GM18858 (cell line): ENCODE measurements around the gene BFAR.
"Not testable (repeated sequence)": the region's sequence is repeated elsewhere in the genome, so short reads cannot be mapped to it uniquely, and the experiment has no call there.

Experiments used
- ATAC-seq: cut with Tn5 transposase; IDR thresholded peaks from one replicate; pipeline ENCODE4 v1.9.1; 2021; ENCODE audit not compliant: unreplicated experiment

Gene BFAR

DNA sequence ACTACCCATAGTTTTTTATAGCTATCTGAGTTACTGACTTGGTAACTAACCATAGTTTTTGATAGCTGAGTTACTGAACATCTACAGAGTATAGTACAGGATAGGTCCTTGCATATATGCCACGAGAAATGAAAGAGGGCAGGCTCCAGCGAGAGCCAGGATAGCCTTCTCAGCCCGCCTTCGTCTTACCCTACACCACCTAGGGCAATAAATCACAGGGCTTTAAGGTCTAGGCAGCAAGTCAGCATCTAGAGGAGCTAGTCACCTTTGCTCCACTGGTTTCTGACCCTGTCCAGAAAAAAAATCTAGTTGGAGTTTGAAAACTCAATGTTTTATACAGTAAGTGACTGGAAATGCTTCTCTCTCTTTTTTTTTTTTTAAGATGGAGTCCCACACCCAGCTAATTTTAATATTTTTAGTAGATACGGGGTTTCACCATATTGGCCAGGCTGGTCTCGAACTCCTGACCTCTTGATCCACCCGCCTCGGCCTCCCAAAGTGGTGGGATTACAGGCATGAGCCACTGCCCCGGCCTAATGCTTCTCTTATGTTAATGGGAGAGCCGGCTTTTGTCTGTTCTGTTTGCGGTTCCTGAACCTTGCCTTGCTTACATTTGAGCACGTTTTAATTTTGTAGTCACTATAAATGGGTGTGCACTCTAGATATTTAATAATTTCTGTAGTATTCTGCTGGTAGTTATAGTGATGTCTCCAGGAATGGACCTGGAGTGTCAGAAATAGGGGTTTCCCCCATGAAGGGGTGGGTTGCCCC is 2.8 kb downstream of the BFAR start:
- ATAC-seq, result no peak

GRCh38 chr16:14636179-14636950 is 3.6 kb downstream of the BFAR start:
- not testable (repeated sequence) for ATAC-seq

- ATAC-seq, result not testable (repeated sequence)
These were observed 4.1 kb downstream of the BFAR start for GRCh38 chr16:14636951-14637240.

- no peak for ATAC-seq
These were observed 7.8 kb downstream of the BFAR start for GRCh38 chr16:14640538-14640937.

- no peak for ATAC-seq
These were observed 8.5 kb downstream of the BFAR start for GRCh38 chr16:14641206-14641605.

GRCh38 chr16:14641926-14642325 is 9.2 kb downstream of the BFAR start:
- no peak for ATAC-seq

DNA sequence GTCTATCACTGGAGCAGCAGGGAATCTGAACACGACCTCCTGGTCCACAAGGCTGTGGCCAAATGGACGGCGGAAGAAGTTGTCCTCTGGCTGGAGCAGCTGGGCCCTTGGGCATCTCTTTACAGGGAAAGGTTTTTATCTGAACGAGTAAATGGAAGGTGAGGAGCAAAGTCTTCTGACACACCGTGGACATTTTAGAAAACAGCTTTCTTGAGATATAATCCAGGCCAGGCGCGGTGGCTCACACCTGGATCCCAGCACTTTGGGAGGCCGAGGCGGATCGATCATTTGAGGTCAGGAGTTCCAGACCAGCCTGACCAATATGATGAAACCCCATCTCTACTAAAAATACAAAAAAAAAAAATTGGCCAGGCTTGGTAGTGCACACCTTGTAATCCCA is 17.1 kb downstream of the BFAR start:
- no peak for ATAC-seq

GRCh38 chr16:14650629-14651028 is 17.9 kb downstream of the BFAR start:
- no peak for ATAC-seq

DNA sequence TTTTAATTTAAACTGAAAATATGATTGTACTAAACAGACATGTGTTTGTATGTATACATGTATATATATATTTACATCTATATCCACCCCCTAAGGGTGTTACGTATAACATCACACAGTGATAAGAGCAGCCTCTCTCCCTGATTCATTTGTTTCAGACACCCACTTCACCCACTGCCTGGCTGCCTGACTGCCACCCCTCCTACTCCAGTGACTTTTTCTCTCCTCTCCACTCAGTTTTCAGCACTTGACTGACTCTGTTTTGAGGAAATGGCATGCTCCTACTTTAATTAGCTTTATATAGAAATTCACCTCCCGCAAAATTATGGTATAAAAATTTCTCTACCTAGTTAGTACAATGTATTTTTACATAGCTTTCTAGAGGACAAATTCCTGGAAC is 20.0 kb downstream of the BFAR start:
- ATAC-seq, result no peak

- ATAC-seq, result peak; percentile 72
These were observed 25.3 kb downstream of the BFAR start for GRCh38 chr16:14658063-14658462.

GRCh38 chr16:14667347-14668266 is 34.9 kb downstream of the BFAR start:
- ATAC-seq, result no peak

GRCh38 chr16:14668556-14669223 is 35.9 kb downstream of the BFAR start:
- no peak for ATAC-seq

GRCh38 chr16:14669776-14670175 is 37.0 kb downstream of the BFAR start:
- ATAC-seq, result no peak

DNA sequence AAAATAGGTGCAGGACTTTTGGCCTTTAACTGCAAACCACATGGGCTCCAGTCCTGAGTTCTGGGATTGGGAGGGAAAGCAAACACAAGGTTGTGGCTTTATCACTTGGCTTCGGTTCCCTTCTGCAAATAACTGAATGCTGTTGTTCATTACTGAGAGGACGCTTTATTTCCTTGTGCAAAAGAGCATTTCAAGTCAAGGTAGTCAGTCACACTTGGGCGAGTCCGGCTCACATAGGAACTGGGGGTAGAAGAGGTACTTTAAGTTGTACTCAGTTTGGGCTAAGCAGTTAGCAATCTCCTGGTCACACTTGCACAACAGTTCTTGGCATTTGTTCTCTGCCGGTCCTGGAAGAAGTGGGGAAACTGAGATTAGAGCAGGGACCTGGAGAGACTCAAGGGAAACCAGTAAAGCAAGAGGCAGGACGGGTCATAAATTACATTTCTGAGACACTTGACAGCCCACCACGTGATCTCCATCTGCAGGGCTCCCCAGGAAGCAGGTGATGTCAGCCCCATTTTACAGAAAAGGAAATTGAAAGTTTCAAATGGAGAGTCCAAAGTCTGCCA is 39.7 kb downstream of the BFAR start:
- peak; percentile 44 for ATAC-seq

DNA sequence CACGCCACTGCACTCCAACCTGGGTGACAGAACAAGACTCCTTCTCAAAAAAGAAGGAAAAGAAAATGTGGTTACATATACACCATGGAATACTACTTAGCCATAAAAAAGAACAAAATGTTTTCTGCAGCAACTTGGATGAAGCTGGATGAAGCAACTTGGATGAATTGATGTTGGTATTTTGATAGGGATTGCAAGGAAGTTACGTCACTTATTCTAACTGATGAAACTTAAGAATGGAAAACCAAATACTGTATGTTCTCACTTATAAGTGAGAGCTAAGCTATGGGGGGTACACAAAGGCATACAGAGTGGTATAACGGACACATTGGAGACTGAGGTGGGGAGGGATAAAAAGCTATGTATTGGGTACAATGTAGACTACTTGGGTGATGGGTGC is 43.9 kb downstream of the BFAR start:
- ATAC-seq, result no peak

GRCh38 chr16:14677627-14678026 is 44.9 kb downstream of the BFAR start:
- no peak for ATAC-seq

GRCh38 chr16:14678748-14679497 is 46.2 kb downstream of the BFAR start:
- no peak for ATAC-seq

GRCh38 chr16:14680396-14680795 is 47.6 kb downstream of the BFAR start:
- ATAC-seq, result not testable (repeated sequence)

DNA sequence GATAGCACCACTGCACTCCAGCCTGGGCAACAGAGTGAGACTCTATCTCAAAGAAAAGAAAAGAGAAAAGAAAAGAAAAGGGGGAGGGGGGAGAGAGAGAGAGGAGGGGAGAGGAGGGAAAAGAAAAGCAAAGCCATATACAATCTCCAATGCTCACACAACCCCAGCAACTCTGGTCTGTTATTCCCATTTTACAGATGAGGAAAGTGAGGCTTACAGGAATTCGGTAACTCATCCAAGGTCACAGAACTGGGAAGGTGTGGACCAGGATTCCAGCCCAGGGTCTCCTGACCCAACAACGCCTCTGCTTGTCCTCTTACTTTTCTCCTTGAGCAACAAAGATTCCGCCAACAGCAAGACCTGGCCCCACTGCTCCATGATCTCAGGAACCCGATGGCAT is 48.4 kb downstream of the BFAR start:
- ATAC-seq, result no peak

- no peak for ATAC-seq
These were observed 49.4 kb downstream of the BFAR start for GRCh38 chr16:14682121-14682520.
